ENCODE data around the gene CSNK2A2. TPM values are rescaled to one million over a fixed set of nuclear protein-coding genes. Genes with fewer than 3 reads are reported as not detected.

The CSNK2A2 gene
- total RNA-seq, 1 experiment from 2014 or later = 25.4 TPM

DNA sequence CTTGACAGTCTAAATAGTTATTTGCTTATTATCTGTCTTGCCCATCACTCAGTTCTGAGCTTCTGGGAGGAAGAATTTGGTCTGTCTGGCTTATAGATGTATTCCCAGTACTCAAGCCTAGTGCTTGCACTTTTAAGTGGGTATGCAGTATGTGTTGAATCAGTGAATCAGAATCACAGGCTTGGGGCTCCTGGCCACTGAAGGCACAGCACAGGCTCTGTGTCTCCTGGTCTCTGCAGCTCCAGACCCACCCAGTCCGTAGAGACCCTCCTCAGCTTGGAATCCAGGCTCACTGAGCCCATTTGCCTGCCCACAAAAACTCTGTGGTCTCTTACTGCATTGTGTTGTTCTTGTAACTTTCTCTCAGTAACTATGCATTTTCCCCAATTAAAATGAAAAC is 49.4 kb downstream of the CSNK2A2 start:
- DNase-seq (ENCODE audit: low read depth) = no peak

DNA sequence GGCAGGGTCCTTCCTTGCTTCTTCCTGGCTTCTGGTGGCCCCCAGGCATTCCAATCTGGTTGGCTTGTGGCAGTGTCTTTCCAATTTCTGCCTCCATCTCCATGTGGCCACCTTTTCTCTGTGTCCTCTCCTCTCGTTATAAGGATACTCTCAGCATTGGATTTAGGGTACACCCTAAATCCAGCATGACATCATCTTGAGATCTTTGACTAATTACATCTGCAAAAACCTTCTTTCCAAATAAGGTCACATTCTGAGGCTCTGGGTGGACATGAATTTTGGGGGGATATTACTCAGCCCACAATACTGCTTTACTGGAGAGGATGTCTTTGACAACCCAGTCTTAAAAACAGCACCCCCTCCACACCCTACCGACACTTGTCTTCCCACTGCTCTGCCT is 49.8 kb downstream of the CSNK2A2 start:
- DNase-seq (ENCODE audit: low read depth) = no peak

- DNase-seq (ENCODE audit: low read depth) = no peak
These were observed 59.1 kb downstream of the CSNK2A2 start for GRCh38 chr16:58138852-58139251.

GRCh38 chr16:58137581-58137980 is 60.3 kb downstream of the CSNK2A2 start:
- DNase-seq (ENCODE audit: low read depth) = no peak

GRCh38 chr16:58129097-58129936 is 68.6 kb downstream of the CSNK2A2 start, which contains the start of gene CFAP20:
Gene CFAP20 (minus strand): TSS chr16:58129381. CDS start chr16:58129115, 266 bp downstream.
- DNase-seq (ENCODE audit: low read depth) = peak; percentile 100

GRCh38 chr16:58128711-58129096 is 69.2 kb downstream of the CSNK2A2 start:
- peak; percentile 29 for DNase-seq (ENCODE audit: low read depth)

GRCh38 chr16:58128181-58128631 is 69.7 kb downstream of the CSNK2A2 start:
- DNase-seq (ENCODE audit: low read depth) = no peak

DNA sequence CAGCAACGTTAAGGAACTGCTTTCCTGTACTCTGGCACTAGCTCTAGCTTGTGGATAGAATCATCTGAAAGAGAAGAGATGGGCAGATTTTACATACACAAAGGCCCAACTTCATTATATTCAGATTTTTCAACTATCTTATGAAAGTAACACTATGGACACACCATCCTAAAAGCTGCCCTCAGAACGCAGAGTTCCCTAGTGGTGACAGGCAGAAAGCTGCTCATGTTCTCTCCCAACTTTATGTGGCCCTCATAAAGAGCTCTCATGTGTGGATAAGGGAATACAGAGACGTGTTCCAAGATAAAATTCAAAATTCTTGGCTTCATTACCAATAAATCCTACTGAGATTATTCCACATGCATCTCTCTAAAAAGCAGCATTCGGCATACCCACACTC is 70.3 kb downstream of the CSNK2A2 start:
- peak; percentile 18 for DNase-seq (ENCODE audit: low read depth)

DNA sequence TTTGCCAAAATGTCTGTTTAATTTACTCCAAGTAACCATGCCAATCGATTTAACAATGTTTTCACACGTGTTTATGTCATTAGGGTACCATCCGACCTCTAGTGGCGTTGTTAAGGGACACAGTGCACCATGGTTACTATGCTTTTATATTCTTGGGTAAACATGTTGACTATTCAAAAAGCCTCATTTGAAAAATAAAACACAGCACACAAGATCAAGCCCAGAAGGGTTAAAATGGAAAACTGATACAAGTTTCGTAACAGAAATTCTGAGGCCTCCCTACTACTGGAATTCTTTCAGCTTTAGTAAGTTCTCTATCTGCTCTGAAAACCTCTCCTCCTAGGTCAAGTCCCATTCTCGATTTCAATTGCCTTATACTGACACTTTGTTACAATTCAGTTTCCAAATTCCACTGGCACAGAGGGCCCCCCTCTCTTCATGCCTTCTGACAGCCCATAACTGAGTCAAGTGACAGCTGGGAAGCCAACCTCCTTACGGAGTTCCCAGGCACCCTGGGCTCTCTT is 70.8 kb downstream of the CSNK2A2 start:
- peak; percentile 75 for DNase-seq (ENCODE audit: low read depth)

DNA sequence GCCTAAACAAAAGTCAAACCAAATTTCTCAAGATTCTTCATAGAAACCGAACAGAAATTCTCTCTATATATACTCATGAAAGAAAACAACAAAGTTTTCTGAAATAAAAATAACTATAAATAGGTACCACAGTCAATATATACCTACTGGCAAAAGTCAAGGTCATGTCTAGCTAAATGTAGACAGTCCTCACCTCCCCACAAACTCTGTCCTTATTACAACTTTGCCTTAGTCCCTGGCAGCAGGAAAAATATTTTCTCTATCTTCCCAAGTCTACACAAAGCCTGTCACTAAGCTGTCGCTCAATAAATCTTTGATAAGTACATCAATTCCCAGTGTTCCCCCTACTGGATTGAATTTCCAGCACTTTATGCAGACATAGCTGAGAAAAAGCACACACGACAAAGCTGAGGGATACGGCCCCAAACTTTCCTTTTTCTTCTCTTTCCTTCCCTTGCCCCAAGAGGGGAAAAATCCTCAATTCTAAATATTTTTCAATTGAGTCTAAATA is 71.4 kb downstream of the CSNK2A2 start:
- no peak for DNase-seq (ENCODE audit: low read depth)

GRCh38 chr16:58125781-58126335 is 72.0 kb downstream of the CSNK2A2 start:
- no peak for DNase-seq (ENCODE audit: low read depth)

- no peak for DNase-seq (ENCODE audit: low read depth)
These were observed 72.9 kb downstream of the CSNK2A2 start for GRCh38 chr16:58125041-58125440.

DNA sequence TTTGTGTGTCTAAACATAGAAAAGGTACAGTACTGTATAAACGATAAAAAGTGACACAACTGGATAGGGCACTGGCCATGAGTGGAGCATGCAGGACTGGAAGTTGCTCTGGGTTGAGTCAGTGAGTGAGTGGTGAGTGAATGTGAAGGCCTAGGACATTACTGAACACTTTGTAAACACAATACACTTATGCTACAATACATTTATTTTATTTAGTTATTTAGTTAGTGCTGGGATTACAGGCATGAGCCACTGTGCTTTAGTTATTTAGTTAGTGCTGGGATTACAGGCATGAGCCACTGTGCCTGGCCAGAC is 73.3 kb downstream of the CSNK2A2 start:
- DNase-seq (ENCODE audit: low read depth) = peak; percentile 31

- no peak for DNase-seq (ENCODE audit: low read depth)
These were observed 73.9 kb downstream of the CSNK2A2 start for GRCh38 chr16:58123896-58124600.

GRCh38 chr16:58121132-58121531 is 76.8 kb downstream of the CSNK2A2 start:
- no peak for DNase-seq (ENCODE audit: low read depth)

DNA sequence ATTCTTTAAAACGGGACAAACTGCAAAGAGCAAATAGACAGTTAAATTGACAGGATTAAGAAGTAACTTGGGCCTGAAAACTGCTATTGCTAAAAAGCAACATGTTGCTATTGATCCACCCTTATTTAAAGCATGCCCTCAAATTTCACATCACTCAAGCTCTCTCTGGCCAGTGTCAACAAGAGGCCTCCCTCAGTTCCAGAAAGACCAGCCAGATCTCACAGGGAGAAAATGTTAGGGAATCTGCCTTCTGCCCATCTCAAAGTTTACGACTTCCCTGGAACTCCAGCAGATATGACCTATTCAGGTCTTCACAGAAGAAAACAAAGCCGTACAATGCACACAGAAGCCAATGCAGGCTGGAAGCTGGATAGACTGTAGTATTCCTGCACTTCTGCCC is 77.7 kb downstream of the CSNK2A2 start:
- DNase-seq (ENCODE audit: low read depth) = no peak

- DNase-seq (ENCODE audit: low read depth) = no peak
These were observed 78.4 kb downstream of the CSNK2A2 start for GRCh38 chr16:58119509-58119845.

DNA sequence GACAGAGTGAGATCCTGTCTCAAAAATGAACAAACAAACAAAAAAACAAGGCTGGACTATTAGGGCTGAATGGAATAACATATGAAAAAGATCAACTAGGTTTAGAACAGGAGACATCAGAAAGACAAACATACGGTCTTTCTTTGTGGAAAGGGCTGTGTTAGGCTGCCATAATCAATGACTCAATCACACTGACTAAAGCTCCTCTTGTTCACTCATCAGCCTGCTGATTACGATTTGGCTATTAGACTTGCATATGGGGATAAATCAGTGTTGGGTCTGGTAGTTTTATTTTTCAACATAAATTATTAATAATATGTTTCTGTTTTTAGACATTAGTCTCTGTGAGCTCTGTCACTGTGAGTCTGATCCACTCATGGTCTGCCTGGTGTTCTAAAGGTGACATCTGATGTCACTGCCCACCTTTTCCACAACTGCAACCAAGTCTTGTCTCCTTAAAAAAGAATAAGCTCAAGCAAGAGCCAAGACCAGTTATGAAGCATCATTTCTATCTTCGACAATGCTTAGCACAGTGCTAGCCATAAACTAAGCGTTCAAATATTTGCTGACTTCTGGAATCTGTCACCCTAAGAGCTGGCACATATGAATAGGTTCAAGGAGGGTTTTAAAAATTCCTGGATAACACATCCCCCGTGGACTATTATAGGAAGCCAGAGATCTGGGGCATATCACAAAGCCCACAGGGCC is 79.0 kb downstream of the CSNK2A2 start:
- DNase-seq (ENCODE audit: low read depth) = no peak

DNA sequence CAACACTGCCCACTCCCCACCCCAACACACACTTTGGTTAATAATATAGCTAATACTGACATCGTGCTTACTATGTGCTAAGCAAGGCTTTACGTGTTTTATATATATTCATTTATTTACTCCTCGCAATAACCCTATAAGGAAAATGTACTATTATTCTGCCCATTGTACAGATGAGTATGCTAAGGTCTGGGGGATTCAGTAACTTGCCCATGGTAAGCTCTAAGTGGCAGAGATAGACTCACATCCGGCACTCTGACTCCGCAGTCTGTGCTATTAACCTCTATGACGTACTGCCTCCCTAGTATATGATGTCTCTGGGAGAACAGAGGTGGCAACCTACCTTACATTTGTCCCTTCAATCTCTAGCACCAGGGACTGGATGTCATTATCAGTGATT is 81.4 kb downstream of the CSNK2A2 start:
- no peak for DNase-seq (ENCODE audit: low read depth)

GRCh38 chr16:58116081-58116480 is 81.8 kb downstream of the CSNK2A2 start:
- no peak for DNase-seq (ENCODE audit: low read depth)
